NOMO-1 (cell line): Measurements from ENCODE around the gene PPP1CA.

ENCODE experiments used
- DNase-seq, 2 experiments: peaks; one replicate each; lab custom pipeline; 2025; ENCODE audit not compliant: unreplicated experiment in 2 of 2; lab: John Stamatoyannopoulos, UW

Gene PPP1CA

GRCh38 chr11:67401495-67402191 is at the start of gene PPP1CA:
Gene PPP1CA, minus strand, starts transcription at chr11:67401858. Its CDS starts 76 bp downstream, at chr11:67401782.
- DNase-seq = peak; percentile 89 to 92

GRCh38 chr11:67450796-67451657 is 49.4 kb upstream of the PPP1CA start:
- no peak for DNase-seq

GRCh38 chr11:67449116-67449844 is 47.6 kb upstream of the PPP1CA start:
- DNase-seq = peak; percentile 9 to 26

- no peak for DNase-seq
Measured at GRCh38 chr11:67448220-67448609, 46.6 kb upstream of the PPP1CA start.

- DNase-seq = no peak
Measured at GRCh38 chr11:67445515-67445914, 43.9 kb upstream of the PPP1CA start.

- DNase-seq = no peak
Measured at GRCh38 chr11:67442504-67443404, 41.1 kb upstream of the PPP1CA start.

GRCh38 chr11:67441731-67442351 is 40.2 kb upstream of the PPP1CA start:
- DNase-seq = no peak

- DNase-seq = no peak
Measured at GRCh38 chr11:67441098-67441563, 39.5 kb upstream of the PPP1CA start.

- DNase-seq = no peak
Measured at GRCh38 chr11:67440229-67441097, 38.8 kb upstream of the PPP1CA start.

- DNase-seq = no peak
Measured at GRCh38 chr11:67439321-67440228, 37.9 kb upstream of the PPP1CA start.

GRCh38 chr11:67438158-67438902 is 36.7 kb upstream of the PPP1CA start:
- no peak for DNase-seq

GRCh38 chr11:67437809-67438157 is 36.1 kb upstream of the PPP1CA start:
- DNase-seq = no peak

- no peak for DNase-seq
Measured at GRCh38 chr11:67437082-67437808, 35.6 kb upstream of the PPP1CA start, which contains the start of gene PTPRCAP. Gene PTPRCAP, minus strand, starts transcription at chr11:67437682. Its CDS starts 63 bp downstream, at chr11:67437619.

GRCh38 chr11:67436459-67437081 is 34.9 kb upstream of the PPP1CA start:
- DNase-seq = no peak

- no peak for DNase-seq
Measured at GRCh38 chr11:67435727-67436458, 34.2 kb upstream of the PPP1CA start.
